HG02610 (cell line): ENCODE results near the gene ADM.

ENCODE experiments used
- ATAC-seq: cut with Tn5 transposase; IDR thresholded peaks from one replicate; pipeline ENCODE4 v1.9.1; 2021; ENCODE audit warnings: mild to moderate bottlenecking, moderate library complexity; ENCODE audit not compliant: unreplicated experiment

The ADM gene

DNA sequence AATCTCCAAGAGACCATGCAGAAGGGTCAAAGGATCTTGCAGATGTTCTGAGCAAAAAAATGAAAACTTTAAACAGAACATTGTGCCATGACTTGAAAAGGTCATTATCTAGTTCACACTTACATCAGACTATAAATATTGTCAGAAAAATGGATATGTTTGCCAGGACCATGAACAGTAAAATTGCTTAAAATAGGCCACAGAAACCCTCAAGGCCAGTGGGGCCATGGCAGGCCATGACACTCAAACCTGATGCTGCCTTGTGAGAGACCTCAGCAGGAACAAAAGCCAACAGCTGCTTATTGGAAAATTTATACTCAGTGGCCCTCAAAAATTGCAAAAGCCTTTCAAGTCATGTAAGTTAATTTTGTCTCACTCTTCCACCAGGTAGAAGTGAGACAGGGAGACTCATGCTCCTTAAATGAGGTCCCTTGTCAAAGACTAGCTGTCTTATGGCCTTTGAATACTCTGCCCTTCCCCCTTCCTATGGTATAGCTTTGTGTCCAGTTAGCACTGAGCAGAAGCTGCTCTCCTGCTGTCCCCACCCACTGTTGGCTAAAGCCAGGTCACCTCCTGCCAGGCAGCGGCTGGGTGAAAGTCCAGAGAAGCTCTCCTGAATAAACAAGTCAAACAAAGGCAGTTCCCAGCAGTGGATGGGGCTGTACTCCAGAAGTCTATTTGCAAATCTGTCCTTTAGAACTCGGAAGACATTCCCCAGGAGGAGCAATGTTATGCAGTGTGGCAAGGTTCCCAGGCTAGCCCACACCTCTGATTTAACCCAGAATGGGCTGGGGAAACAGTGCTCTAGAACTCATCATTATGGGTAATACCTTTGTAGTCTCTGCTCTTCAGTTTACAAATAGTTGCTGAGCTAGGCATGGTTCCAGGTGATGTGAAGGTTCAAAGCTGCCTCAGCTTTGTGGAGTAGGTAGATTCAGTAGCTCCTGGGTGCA is 21.4 kb downstream of the ADM start:
- no peak for ATAC-seq

- ATAC-seq: no peak
Observed at GRCh38 chr11:10327254-10327653, 22.4 kb downstream of the ADM start.

DNA sequence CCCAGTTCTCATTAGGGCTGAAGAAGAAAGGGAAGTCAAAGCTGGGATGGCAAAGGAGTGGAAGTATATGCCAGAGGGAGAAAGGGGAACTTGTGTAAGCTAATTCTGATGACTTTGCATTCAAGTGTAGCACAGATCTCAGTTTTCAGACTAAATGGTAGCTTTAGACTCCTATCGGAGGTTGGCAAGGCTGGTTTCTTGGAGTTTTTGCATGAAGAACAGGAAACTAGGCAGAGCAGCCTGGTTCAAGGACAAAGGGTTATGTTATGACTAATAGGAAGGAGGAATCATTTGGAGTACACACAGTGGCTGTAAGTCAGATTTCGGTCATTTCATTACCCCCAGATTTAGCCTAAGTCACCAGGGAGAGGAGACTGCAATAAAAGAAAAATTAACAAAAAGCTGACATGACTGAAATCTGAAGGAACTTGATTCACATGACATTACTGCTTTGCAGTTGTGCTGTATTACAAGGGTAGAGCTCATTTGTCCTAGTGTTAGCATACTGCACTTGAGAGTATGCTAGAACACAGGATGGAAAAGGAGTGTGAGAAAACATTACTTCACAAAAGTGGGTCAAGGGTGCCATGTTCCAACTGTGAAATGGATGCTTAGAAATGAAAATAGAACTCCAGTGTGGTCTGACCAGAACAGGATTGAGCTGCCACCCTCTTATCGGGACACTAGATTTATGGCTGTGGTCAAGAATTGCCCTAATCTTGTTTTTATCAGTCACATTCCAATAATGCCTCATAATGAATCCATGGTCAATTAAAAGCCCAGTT is 23.6 kb downstream of the ADM start:
- no peak for ATAC-seq

- no peak for ATAC-seq
Observed at GRCh38 chr11:10329356-10329755, 24.5 kb downstream of the ADM start.

GRCh38 chr11:10329935-10330334 is 25.1 kb downstream of the ADM start:
- no peak for ATAC-seq

- no peak for ATAC-seq
Observed at GRCh38 chr11:10331548-10332289, 26.8 kb downstream of the ADM start.

DNA sequence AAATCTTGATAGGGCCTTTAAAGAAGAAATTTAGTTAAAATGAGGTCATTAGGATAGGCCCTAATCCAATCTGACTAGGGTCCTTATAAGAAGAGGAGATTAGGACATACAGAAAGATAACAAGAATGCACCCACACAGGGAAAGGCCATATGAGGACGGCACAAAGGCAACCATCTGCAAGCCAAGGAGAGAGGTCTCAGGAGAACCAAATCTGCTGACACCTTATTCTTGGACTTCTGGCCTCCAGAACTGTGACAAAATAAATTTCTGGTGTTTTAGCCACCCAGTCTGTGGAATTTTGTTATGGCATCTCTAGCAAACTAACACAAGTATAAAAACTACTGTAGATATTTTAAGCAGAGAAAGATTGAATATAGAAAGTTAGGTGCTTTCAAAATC is 28.6 kb downstream of the ADM start:
- ATAC-seq: no peak

- ATAC-seq: no peak
Observed at GRCh38 chr11:10338287-10338686, 33.4 kb downstream of the ADM start.

DNA sequence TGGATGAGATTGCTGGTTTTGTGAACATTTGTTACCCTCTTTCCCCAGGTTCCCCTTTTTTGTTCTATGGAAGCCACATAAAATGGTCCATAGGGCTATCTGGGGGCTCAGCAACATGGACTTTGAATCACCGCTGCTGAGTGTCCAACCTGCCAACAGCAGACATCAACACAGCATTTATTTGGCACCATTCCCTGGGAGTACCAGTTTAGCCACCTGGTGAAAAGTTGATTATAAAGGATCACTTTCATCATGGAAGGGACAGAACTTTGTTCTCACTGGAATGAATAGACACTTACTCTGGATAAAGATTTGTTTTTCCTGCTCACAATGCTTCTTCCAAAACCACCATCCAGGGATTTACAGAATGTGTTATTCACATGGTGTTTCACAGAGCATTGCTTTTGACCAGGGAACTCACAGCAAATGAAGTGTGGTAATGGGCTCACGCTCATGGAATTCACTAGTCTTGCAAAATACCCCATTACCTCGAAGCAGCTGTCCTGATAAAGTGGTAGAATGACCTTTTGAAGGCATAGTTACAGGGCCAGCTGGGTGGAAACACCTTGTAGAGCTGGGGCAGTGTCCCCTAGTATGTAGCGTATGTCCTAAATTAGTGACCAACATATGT is 43.9 kb downstream of the ADM start:
- no peak for ATAC-seq

DNA sequence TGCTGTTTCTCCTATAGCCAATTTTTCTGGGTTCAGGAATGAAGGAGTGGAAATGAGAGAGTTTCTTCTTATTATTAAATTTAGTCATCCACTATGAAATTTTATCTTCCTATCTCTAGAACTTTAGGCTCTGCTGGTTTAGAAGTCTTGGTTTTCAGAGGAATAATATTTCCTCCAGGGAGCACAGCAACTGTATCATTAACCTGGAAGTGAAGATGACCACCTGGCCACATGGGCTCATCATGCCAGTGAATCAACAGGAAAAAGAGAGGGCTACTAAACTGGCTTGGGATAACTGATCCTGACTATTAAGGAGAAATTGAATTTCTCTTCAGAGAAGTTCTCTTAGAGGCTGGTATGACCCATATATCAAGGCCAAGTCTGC is 44.4 kb downstream of the ADM start:
- ATAC-seq: no peak

DNA sequence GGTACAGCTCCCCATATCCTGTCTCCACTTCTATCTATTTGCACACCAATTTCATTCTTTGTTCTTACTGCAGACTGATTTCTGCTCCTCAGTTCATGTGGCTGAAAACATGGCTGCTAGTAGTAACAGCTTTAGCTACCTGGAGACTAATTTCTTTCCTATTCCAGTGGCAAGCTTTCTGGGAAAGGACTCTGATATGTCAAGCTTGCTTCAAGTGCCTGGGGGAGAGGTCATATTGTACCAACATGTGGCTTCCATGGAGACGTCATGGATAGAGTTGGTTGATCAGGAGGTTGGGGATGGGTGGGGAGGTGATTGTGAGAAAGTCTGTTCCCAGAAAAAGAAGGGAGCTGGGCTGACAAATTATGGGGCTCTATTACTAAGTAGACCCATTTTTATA is 44.9 kb downstream of the ADM start:
- ATAC-seq: no peak

DNA sequence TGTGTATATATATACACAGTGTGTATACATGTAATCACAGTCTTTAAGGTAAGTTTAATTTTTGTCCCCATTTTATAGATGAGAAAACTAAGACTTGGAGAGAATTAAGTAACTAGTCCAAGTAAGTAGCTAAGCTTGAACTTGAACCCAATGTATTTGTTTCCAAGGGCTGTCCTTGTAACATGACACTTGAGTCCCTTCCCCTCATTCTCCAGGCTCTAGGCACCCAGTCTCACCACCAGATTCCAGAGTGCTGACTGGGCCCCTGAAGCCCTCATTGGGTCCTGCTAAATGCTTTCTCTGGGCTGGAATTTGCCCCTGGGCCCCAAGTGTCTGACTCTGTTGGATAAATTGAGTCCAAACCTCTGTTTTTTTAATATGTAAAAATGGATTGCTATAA is 45.5 kb downstream of the ADM start:
- no peak for ATAC-seq

DNA sequence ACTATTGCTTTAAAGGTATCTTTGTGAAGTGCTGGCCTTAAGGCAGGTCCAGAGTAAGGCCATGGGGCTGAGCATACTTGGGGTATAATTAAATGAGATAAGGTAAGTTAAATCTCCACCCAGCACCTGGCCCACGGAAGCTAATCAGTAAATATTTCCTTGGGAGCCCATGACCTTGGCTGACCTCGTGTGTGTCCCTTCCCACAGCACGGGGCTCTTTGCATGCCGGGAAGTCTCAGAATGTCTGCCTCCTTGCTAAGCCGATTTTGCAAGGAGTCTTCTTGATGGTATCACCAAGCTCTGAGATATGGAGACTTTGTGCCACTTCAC is 46.5 kb downstream of the ADM start:
- ATAC-seq: no peak

DNA sequence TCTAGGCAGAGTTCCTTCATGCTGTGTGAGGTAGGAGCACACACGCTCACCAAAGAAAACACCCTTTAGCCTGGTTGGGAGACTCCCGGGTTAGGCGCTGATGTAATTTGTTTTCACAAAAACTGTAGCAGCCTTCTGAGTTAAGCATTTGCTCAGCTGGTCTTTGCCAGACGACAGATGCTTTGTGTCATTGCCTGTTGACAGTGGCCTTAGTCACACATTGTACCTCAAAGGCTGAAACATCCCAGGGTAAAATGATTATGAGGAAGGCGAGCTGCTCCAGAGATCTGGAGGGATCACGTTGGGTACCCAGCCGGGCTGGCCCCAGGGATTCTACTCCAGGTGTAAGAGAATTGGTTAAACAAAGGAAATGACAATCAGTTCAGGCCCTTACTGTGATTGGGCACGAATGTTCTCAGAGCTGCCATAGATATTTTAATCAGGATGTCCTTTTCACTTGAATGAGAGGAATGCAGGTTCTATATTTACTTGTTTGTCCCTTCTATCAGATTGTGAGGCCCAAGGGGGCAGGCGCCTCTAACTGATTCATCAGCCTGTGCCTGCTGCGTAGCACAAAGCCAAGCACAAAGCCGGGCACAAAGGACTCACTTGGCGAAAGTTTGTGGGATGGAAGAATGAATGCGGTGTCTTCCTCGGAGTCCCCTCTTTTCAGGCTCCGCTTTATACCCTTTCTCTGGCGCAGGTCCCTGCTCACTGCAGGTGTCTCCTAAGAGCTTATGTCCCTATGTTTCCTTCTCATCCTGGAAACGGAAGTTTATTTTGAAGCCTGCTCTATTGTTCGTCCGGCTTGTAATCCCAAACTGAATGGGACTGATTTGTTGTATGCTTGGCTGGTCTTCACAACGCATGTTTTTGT is 47.1 kb downstream of the ADM start:
- no peak for ATAC-seq

GRCh38 chr11:10352921-10353550 is 48.2 kb downstream of the ADM start:
- ATAC-seq: no peak

DNA sequence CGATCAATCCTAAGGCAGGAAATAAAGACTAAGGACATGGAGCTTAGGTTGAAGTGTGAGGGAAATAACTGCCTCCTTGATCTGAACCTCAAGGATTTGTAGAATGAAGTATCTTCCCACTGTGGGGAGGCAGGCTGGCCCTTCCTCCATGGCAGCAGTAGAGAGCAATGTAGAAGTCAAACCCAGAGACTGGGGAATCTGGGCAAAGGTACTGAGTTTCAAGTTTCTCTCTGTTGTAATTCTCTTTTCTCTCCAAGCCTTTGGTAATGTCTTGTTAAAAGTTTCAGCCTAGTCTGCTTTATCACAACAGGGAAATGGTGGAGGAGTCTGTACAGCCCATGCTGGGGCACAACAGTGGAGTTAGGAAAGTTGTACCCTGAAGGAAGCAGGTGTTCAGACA is 49.5 kb downstream of the ADM start:
- ATAC-seq: no peak

- ATAC-seq: no peak
Observed at GRCh38 chr11:10355257-10355661, 50.4 kb downstream of the ADM start.

GRCh38 chr11:10356161-10356560 is 51.3 kb downstream of the ADM start:
- ATAC-seq: no peak
